AG04450 (cell line): ENCODE measurements around the gene LRRC3C. TPM values are rescaled to one million over a fixed set of nuclear protein-coding genes. Genes with fewer than 3 reads are reported as not detected.

ENCODE experiments used
- CTCF ChIA-PET: fragments of 300-600, 350-600 bp; formaldehyde crosslinking; extraction: SDS; loops from one replicate; lab custom pipeline; 2022; ENCODE audit warnings: antibody characterized with exemption, inconsistent platforms; lab: Charles Lee
- POLR2A ChIA-PET: fragments of 350-600 bp; formaldehyde crosslinking; extraction: SDS; loops from one replicate; lab custom pipeline; 2021; ENCODE audit warnings: antibody characterized with exemption, inconsistent platforms; lab: Yijun Ruan, JAX
- DNase-seq: peaks from one replicate; pipeline ENCODE4 v3.0.0-alpha.2; 2011; ENCODE audit warnings: low read depth, low spot score
- H3K27ac ChIP-seq: one replicate; pipeline ENCODE4 v1.5.1; 2012; ENCODE audit warnings: low read depth, low read length, control low read depth
- H3K27me3 ChIP-seq: one replicate; pipeline ENCODE4 v1.6.0; 2012; ENCODE audit warnings: low read length; ENCODE audit not compliant: control insufficient read depth, insufficient read depth
- H3K4me3 ChIP-seq: 2 replicates; pipeline ENCODE4 v1.5.1; 2011; ENCODE audit warnings: mild to moderate bottlenecking, low read depth, low read length, control low read depth
- H3K9me3 ChIP-seq: 2 replicates; pipeline ENCODE4 v1.5.1; 2012; ENCODE audit warnings: low read length; ENCODE audit not compliant: control insufficient read depth, insufficient read depth
- polyA plus RNA-seq: library from polyadenylated mRNA; depleted of rRNA; stranded (reverse); fragments of >200 nt; gene quantifications from 2 replicates; pipeline ENCODE4 v1.2.3, GENCODE V29; 2011
- TF ChIP-seq, protein P1 (sequence below): IDR thresholded peaks from 2 replicates; pipeline ENCODE4 v1.5.1; 2011; ENCODE audit warnings: low read depth, low read length, control low read depth, inconsistent platforms

Gene LRRC3C
- polyA plus RNA-seq, 1 experiment: not detected

GRCh38 chr17:39952680-39953470 lies 25.3 kb downstream of the LRRC3C start:
- TF ChIP-seq, protein P1, sequence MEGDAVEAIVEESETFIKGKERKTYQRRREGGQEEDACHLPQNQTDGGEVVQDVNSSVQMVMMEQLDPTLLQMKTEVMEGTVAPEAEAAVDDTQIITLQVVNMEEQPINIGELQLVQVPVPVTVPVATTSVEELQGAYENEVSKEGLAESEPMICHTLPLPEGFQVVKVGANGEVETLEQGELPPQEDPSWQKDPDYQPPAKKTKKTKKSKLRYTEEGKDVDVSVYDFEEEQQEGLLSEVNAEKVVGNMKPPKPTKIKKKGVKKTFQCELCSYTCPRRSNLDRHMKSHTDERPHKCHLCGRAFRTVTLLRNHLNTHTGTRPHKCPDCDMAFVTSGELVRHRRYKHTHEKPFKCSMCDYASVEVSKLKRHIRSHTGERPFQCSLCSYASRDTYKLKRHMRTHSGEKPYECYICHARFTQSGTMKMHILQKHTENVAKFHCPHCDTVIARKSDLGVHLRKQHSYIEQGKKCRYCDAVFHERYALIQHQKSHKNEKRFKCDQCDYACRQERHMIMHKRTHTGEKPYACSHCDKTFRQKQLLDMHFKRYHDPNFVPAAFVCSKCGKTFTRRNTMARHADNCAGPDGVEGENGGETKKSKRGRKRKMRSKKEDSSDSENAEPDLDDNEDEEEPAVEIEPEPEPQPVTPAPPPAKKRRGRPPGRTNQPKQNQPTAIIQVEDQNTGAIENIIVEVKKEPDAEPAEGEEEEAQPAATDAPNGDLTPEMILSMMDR: no peak
- H3K9me3 ChIP-seq: no peaks in the 10 kb centered on the region
- peak; percentile 82 for DNase-seq
- POLR2A ChIA-PET: interaction anchor here (0.7 to 2.9 kb wide), 2 partner anchors 27 to 28 kb away, joined by 6 to 13 read pairs; partner anchors contain the start of gene PSMD3
- CTCF ChIA-PET: interaction anchor here (0.9 kb wide), 1 partner anchor 28 kb away, joined by 9 read pairs; the partner anchor contains the start of gene PSMD3
- H3K27ac ChIP-seq: peak overlapping the region; percentile 2
- peak overlapping the region; percentile 57 for H3K4me3 ChIP-seq
- peaks cover 10% of the 10 kb centered on the region for H3K27me3 ChIP-seq

DNA sequence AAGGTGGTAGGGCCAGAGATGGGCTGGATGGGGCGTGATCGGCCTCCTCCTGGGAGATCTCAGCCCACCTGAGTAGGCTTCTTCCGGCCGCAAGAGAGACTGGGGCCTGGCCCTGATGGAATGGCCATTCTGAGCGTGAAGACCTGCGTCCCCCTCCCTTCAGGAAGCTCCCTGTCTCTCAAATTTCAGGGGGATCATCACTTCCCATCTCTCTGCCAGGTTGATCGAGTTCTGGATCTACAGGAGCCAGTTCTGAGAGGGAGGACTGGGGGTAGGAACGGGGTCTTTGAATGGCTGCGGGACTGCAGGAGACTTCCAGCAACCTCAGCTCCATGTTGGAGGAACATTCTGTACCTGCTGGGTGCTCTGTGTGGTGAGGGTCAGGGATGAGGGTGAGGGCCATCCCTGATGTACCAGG lies 25.9 kb downstream of the LRRC3C start:
- POLR2A ChIA-PET: interaction anchor here (0.7 to 2.9 kb wide), 2 partner anchors 27 to 43 kb away, joined by 3 to 13 read pairs; partner anchors contain the start of gene PSMD3
- H3K27me3 ChIP-seq: peaks cover 10% of the 10 kb centered on the region
- peak overlapping the region; percentile 57 for H3K4me3 ChIP-seq
- no peak for DNase-seq
- H3K9me3 ChIP-seq: no peaks in the 10 kb centered on the region
- H3K27ac ChIP-seq: peak overlapping the region; percentile 2
- TF ChIP-seq, protein P1: no peak
- CTCF ChIA-PET: interaction anchor here (0.9 kb wide), 1 partner anchor 27 kb away, joined by 9 read pairs; the partner anchor contains the start of gene PSMD3

DNA sequence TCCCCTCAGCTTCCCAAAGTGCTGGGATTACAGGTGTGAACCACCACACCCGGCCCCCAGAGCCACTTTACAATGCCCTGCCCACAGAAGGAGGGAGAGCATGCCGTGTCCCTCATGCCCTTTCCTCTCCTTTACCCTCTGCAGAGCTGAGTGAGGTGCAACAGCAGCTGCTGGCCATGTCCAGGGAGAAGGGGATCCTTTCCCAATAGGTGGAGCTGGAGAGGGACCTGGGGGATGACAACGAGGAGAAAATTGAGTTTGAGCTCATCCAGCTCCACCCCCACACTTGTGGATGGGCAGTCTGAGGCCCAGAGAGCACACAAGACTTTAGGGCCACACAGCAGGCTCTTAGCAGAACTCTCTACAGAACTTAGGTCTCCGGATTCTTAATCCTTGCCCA lies 27.3 kb downstream of the LRRC3C start:
- no peak for DNase-seq
- Histone ChIP-seq H3K9me3 (no peaks in the 10 kb centered on the region), H3K27me3 (peaks cover 10% of the 10 kb centered on the region), H3K27ac (no peak overlapping the region), H3K4me3 (no peak overlapping the region)
- POLR2A ChIA-PET: interaction anchor here (2.9 kb wide), 1 partner anchor 26 kb away, joined by 13 read pairs; the partner anchor contains the start of gene PSMD3
- TF ChIP-seq, protein P1: peak; percentile 15
- CTCF ChIA-PET: interaction anchor here (1.6 kb wide), 1 partner anchor 25 kb away, joined by 10 read pairs; the partner anchor contains the start of gene PSMD3

GRCh38 chr17:39955726-39956225 lies 28.2 kb downstream of the LRRC3C start:
- Histone ChIP-seq H3K27me3 (peaks cover 10% of the 10 kb centered on the region), H3K27ac (no peak overlapping the region), H3K9me3 (no peaks in the 10 kb centered on the region), H3K4me3 (no peak overlapping the region)
- TF ChIP-seq, protein P1: no peak
- ChIA-PET CTCF (interaction anchor here (1.6 to 6.0 kb wide), 2 partner anchors 25 kb away, joined by 10 to 64 read pairs; partner anchors contain the start of gene PSMD3), POLR2A (interaction anchor here (2.9 kb wide), 1 partner anchor 25 kb away, joined by 13 read pairs; the partner anchor contains the start of gene PSMD3)
- no peak for DNase-seq
